AG04450 (cell line): Measurements from ENCODE around the gene NOTUM. TPM values are rescaled to one million over a fixed set of nuclear protein-coding genes. Genes with fewer than 3 reads are reported as not detected.

Source experiments
- CTCF ChIA-PET: fragments of 300-600, 350-600 bp; formaldehyde crosslinking; extraction: SDS; loops from one replicate; lab custom pipeline; 2022; ENCODE audit warnings: antibody characterized with exemption, inconsistent platforms; lab: Charles Lee
- POLR2A ChIA-PET: fragments of 350-600 bp; formaldehyde crosslinking; extraction: SDS; loops from one replicate; lab custom pipeline; 2021; ENCODE audit warnings: antibody characterized with exemption, inconsistent platforms; lab: Yijun Ruan, JAX
- DNase-seq: peaks from one replicate; pipeline ENCODE4 v3.0.0-alpha.2; 2011; ENCODE audit warnings: low read depth, low spot score
- H3K27ac ChIP-seq: one replicate; pipeline ENCODE4 v1.5.1; 2012; ENCODE audit warnings: low read depth, low read length, control low read depth
- H3K27me3 ChIP-seq: one replicate; pipeline ENCODE4 v1.6.0; 2012; ENCODE audit warnings: low read length; ENCODE audit not compliant: control insufficient read depth, insufficient read depth
- H3K4me3 ChIP-seq: 2 replicates; pipeline ENCODE4 v1.5.1; 2011; ENCODE audit warnings: mild to moderate bottlenecking, low read depth, low read length, control low read depth
- H3K9me3 ChIP-seq: 2 replicates; pipeline ENCODE4 v1.5.1; 2012; ENCODE audit warnings: low read length; ENCODE audit not compliant: control insufficient read depth, insufficient read depth
- CTCF ChIP-seq: IDR thresholded peaks from 2 replicates; pipeline ENCODE4 v1.5.1; 2011; ENCODE audit warnings: low read depth, low read length, control low read depth, inconsistent platforms
- polyA plus RNA-seq: library from polyadenylated mRNA; depleted of rRNA; stranded (reverse); fragments of >200 nt; gene quantifications from 2 replicates; pipeline ENCODE4 v1.2.3, GENCODE V29; 2011

The NOTUM gene
- polyA plus RNA-seq, 1 experiment, result not detected

GRCh38 chr17:81977211-81977808, 16.3 kb upstream of the NOTUM start, which contains the start of gene ASPSCR1:
ASPSCR1 (plus strand) TSS chr17:81977629; CDS start chr17:81977647, 18 bp downstream.
- H3K27ac ChIP-seq, result peak within 1 kb of the TSS; percentile 65
- peaks cover 13% of the 10 kb centered on the region for H3K9me3 ChIP-seq
- H3K27me3 ChIP-seq, result no peaks in the 10 kb centered on the region
- ChIA-PET CTCF (no interaction called here), POLR2A (interaction anchor here (0.8 kb wide), 1 partner anchor 26 kb away, joined by 3 read pairs; no protein-coding TSS in a partner anchor)
- peak within 1 kb of the TSS; percentile 73 for H3K4me3 ChIP-seq
- peak; percentile 74 for DNase-seq
- no peak for TF ChIP-seq CTCF

DNA sequence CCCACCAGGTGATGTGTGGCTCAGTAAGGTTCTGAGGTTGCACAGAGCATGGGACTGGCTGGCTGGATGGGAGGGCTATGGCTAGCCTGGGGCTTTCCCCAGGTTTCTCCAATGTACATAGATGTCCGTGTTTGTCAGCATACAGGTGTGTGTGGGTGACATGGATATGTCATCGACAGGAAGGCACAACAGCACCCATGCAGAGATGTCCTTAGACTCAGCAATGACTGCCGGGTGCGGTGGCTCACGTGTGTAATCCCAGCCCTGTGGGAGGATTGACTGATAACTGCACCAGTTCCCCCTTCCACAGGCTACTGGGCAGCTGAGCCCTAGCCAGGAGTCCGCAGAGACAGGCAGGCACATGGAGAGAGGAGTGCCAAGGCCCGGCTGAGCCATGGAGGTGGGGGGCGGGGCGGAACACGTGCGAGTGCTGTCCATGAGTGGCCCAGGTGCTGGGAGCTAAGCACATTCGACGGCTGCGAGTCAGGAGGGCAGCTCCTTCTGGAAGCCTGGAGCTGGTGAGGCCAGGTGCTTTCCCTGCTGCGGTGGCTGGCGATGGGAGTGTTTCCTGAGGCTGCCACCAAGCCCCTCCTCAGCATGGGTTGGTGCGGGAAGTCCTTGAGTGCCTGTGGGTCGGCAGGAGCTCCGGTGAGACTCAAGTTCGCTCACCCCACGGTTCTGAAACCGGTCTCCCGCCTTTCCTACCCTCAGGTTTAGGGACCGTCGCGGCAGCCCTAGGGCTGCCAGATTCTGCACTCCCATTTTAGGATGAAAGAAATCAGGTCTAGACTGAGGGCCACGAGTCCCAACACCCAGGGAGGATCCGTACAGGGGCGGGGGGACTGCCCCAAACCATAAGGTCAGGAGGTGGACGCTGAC, 15.6 kb upstream of the NOTUM start:
- ChIA-PET POLR2A (interaction anchor here (0.8 kb wide), 1 partner anchor 27 kb away, joined by 3 read pairs; no protein-coding TSS in a partner anchor), CTCF (no interaction called here)
- peak overlapping the region; percentile 21 for H3K27ac ChIP-seq
- H3K4me3 ChIP-seq, result peak overlapping the region; percentile 67
- H3K27me3 ChIP-seq, result no peaks in the 10 kb centered on the region
- no peak for DNase-seq
- no peak for TF ChIP-seq CTCF
- H3K9me3 ChIP-seq, result peaks cover 13% of the 10 kb centered on the region

GRCh38 chr17:81973432-81973831, 12.4 kb upstream of the NOTUM start:
- no peak for TF ChIP-seq CTCF
- Histone ChIP-seq H3K27ac (no peak overlapping the region), H3K9me3 (peaks cover 13% of the 10 kb centered on the region), H3K27me3 (no peaks in the 10 kb centered on the region), H3K4me3 (no peak overlapping the region)
- no peak for DNase-seq
- ChIA-PET POLR2A (no interaction called here), CTCF (no interaction called here)

- Histone ChIP-seq H3K27ac (no peak overlapping the region), H3K4me3 (no peak overlapping the region), H3K9me3 (peaks cover 9% of the 10 kb centered on the region), H3K27me3 (peaks cover 4% of the 10 kb centered on the region)
- no peak for DNase-seq
- no peak for TF ChIP-seq CTCF
- CTCF ChIA-PET, result interaction anchor here (1.0 kb wide), 1 partner anchor 51 kb away, joined by 3 read pairs; no protein-coding TSS in a partner anchor
- POLR2A ChIA-PET, result no interaction called here
Observed at GRCh38 chr17:81968850-81969812, 8.1 kb upstream of the NOTUM start.
